Fibroblast of lung (primary cell): ENCODE data around the gene A2M. TPM values are rescaled to one million over a fixed set of nuclear protein-coding genes. Genes with fewer than 3 reads are reported as not detected.

Experiments
- DNase-seq, 2 donors: peaks; one replicate each; pipeline versions ENCODE4 v3.0.0 to v3.0.0-alpha.2; 2010; ENCODE audit warnings: low read depth in 2 of 2
- H2AFZ ChIP-seq: 2 replicates; pipeline ENCODE4 v1.5.1; 2012; ENCODE audit warnings: low read length, control low read depth, inconsistent platforms
- H3K27ac ChIP-seq: 2 replicates; pipeline ENCODE4 v1.5.1; 2011; ENCODE audit warnings: low read length, control low read depth; ENCODE audit not compliant: insufficient read depth
- H3K27me3 ChIP-seq: 2 replicates; pipeline ENCODE4 v1.5.1; 2011; ENCODE audit warnings: mild to moderate bottlenecking, low read length; ENCODE audit not compliant: control insufficient read depth, insufficient read depth
- H3K36me3 ChIP-seq: 2 replicates; pipeline ENCODE4 v1.5.1; 2011; ENCODE audit warnings: low read length; ENCODE audit not compliant: control insufficient read depth, insufficient read depth
- H3K4me1 ChIP-seq: 2 replicates; pipeline ENCODE4 v1.5.1; 2011; ENCODE audit warnings: low read length; ENCODE audit not compliant: control insufficient read depth, insufficient read depth; ENCODE audit errors: extremely low read depth
- H3K4me2 ChIP-seq: 2 replicates; pipeline ENCODE4 v1.5.1; 2011; ENCODE audit warnings: low read length, control low read depth; ENCODE audit not compliant: insufficient read depth; ENCODE audit errors: extremely low read depth
- H3K4me3 ChIP-seq, 4 experiments: fragments of 200-600 bp in 1 of 4; sonication (generic) in 1 of 4; replicated peaks in 1 of 4; 2 replicates each; pipeline ENCODE4 v1.5.1; 2011 to 2016; ENCODE audit warnings: low read length in 4 of 4, low read depth in 3 of 4, mild to moderate bottlenecking in 3 of 4, control low read depth in 2 of 4, inconsistent platforms in 1 of 4, mixed read lengths in 1 of 4; ENCODE audit not compliant: insufficient read depth in 1 of 4; ENCODE audit errors: control extremely low read depth in 1 of 4
- H3K79me2 ChIP-seq: 2 replicates; pipeline ENCODE4 v1.5.1; 2012; ENCODE audit warnings: mild to moderate bottlenecking, low read length, inconsistent platforms; ENCODE audit not compliant: control insufficient read depth, insufficient read depth
- H3K9ac ChIP-seq: 2 replicates; pipeline ENCODE4 v1.5.1; 2011; ENCODE audit warnings: mild to moderate bottlenecking, low read length, control low read depth; ENCODE audit not compliant: insufficient read depth
- H3K9me3 ChIP-seq: 2 replicates; pipeline ENCODE4 v1.5.1; 2012; ENCODE audit warnings: low read depth, low read length; ENCODE audit not compliant: control insufficient read depth, insufficient read depth
- H4K20me1 ChIP-seq: 2 replicates; pipeline ENCODE4 v1.5.1; 2011; ENCODE audit warnings: low read length; ENCODE audit not compliant: control insufficient read depth, insufficient read depth; ENCODE audit errors: extremely low read depth
- EZH2 ChIP-seq: IDR thresholded peaks from 2 replicates; pipeline ENCODE4 v1.5.1; 2012; ENCODE audit warnings: low read length, control low read depth, mild to moderate bottlenecking; ENCODE audit errors: missing control alignments
- polyA plus RNA-seq, 2 donors: library from polyadenylated mRNA; depleted of rRNA in 1 of 2; stranded (reverse) in 1 of 2; unstranded in 1 of 2; fragments of >200 nt; gene quantifications; 2 replicates each; pipeline ENCODE4 v1.2.1, GENCODE V29; 2011 to 2012; ENCODE audit warnings: missing spikeins in 1 of 2
- total RNA-seq: library from RNA; depleted of rRNA; stranded (reverse); fragments of >200 nt; gene quantifications from 2 replicates; pipeline ENCODE4 v1.2.1, GENCODE V29; 2014
- TF ChIP-seq, protein P1 (sequence below), 2 donors: IDR thresholded peaks in 1 of 2; conservative IDR thresholded peaks in 1 of 2; 1 replicate in 1 of 2; 2 replicates in 1 of 2; pipeline ENCODE4 v1.5.1; 2011 to 2012; ENCODE audit warnings: low read length in 2 of 2, control low read depth in 1 of 2, inconsistent platforms in 1 of 2, low read depth in 1 of 2, mild to moderate bottlenecking in 1 of 2

The A2M gene
- total and polyA plus RNA-seq, 2 donors (not counting 1 experiment from before 2014, with no cell fraction given) = 95.0 to 300 TPM

DNA sequence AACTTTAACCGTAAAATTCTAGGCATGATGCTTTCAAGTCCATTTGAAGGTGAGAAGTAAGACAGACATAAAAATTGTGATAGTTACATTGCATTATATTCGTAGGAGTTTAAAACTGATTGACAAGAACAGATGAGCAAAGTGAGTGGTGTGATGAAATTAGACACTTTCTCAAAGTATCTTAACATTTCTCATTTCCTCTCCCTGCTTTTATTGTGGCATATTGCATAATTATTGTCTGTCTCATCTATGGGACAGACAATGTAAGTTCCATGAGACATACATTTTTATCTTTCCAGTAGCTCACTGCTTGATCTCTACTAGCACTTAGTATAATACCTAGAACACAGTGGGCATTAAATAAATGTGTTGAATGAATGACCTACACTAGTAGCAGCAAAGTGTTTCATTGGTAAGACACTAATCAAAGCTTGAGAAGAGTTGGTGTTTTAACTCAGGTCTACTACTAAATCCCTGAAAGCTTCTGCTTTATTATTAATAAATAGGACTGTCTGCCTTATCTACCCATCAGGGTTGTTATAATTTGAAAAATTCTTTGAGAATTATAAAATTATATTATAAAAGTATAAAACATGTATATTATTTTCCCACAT is 19.0 kb downstream of the A2M start:
- Histone ChIP-seq H4K20me1 (no peaks in the 10 kb centered on the region), H3K27me3 (no peaks in the 10 kb centered on the region), H3K27ac (no peak overlapping the region), H2AFZ (no peak overlapping the region), H3K9ac (no peak overlapping the region), H3K4me2 (no peak overlapping the region), H3K4me1 (no peaks in the 10 kb centered on the region), H3K36me3 (no peaks in the 10 kb centered on the region), H3K4me3 (no peak overlapping the region), H3K79me2 (no peaks in the 10 kb centered on the region), H3K9me3 (no peaks in the 10 kb centered on the region)
- DNase-seq = no peak
- TF ChIP-seq EZH2 = no peak
- TF ChIP-seq, protein P1, sequence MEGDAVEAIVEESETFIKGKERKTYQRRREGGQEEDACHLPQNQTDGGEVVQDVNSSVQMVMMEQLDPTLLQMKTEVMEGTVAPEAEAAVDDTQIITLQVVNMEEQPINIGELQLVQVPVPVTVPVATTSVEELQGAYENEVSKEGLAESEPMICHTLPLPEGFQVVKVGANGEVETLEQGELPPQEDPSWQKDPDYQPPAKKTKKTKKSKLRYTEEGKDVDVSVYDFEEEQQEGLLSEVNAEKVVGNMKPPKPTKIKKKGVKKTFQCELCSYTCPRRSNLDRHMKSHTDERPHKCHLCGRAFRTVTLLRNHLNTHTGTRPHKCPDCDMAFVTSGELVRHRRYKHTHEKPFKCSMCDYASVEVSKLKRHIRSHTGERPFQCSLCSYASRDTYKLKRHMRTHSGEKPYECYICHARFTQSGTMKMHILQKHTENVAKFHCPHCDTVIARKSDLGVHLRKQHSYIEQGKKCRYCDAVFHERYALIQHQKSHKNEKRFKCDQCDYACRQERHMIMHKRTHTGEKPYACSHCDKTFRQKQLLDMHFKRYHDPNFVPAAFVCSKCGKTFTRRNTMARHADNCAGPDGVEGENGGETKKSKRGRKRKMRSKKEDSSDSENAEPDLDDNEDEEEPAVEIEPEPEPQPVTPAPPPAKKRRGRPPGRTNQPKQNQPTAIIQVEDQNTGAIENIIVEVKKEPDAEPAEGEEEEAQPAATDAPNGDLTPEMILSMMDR (conservative IDR thresholded peaks at IDR 0.05 in 1 of 2, IDR thresholded peaks at IDR 0.05 in 1 of 2; ENCODE audit: low read depth in 1 of 2, low read length in 2 of 2) = no peak

DNA sequence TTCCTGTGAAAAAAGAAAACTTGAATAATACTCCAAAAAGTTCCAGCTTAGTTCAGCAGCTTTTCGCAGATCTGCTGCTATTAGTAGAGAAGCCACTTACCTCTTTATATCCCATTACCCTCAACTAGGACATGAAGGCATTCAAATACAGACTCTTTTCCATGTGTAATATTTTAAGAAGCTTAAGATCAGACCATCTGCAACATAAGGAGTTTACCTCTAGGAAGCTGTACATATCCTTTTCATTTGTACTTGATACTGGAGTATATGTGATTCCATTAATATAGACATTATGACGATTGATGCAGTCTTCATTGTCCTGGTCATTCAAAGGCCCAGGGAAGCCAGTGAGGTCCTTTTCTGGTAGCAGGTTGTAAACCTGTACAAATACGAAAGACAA is 20.4 kb downstream of the A2M start:
- Histone ChIP-seq H3K9ac (no peak overlapping the region), H3K27ac (no peak overlapping the region), H3K9me3 (no peaks in the 10 kb centered on the region), H3K27me3 (no peaks in the 10 kb centered on the region), H3K4me2 (no peak overlapping the region), H3K4me1 (no peaks in the 10 kb centered on the region), H4K20me1 (no peaks in the 10 kb centered on the region), H2AFZ (no peak overlapping the region), H3K79me2 (no peaks in the 10 kb centered on the region), H3K4me3 (no peak overlapping the region), H3K36me3 (no peaks in the 10 kb centered on the region)
- no peak for DNase-seq
- TF ChIP-seq, protein P1 (conservative IDR thresholded peaks at IDR 0.05 in 1 of 2, IDR thresholded peaks at IDR 0.05 in 1 of 2; ENCODE audit: low read depth in 1 of 2, low read length in 2 of 2) = no peak
- no peak for TF ChIP-seq EZH2

DNA sequence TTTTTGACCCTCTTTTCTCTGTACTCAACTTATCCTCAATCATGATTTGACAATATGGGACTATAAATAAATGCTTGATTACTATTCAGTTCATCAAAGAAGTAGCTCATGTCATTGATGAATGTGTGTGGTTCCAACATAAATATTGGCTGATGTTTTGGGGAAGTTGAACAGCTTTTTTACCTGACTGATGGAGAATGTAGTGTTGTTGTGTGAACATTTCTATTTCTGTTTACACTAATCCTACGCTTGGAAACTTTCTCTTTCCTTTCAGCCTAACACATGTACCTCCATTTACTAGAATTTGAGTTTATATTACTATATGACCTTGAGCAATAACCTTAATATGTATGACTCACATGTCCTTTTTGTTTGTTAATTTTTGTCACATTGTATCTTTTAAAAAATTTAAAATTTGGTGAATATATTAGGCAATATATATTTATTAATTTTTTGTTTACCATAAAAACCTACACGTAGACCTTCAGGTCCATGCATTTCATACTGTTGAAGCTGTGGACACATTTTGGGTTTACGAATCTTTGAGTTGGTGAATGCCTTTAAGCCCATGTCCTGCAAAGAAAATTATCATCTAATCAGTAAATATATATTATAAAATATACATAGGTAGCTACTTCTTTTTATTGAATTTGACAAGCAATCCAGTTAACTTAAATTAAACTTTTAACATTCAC is 21.1 kb downstream of the A2M start:
- Histone ChIP-seq H4K20me1 (no peaks in the 10 kb centered on the region), H3K79me2 (no peaks in the 10 kb centered on the region), H3K4me1 (no peaks in the 10 kb centered on the region), H3K4me2 (no peak overlapping the region), H3K27me3 (no peaks in the 10 kb centered on the region), H3K9ac (no peak overlapping the region), H3K36me3 (no peaks in the 10 kb centered on the region), H3K27ac (no peak overlapping the region), H2AFZ (no peak overlapping the region), H3K4me3 (no peak overlapping the region), H3K9me3 (no peaks in the 10 kb centered on the region)
- TF ChIP-seq, protein P1 (conservative IDR thresholded peaks at IDR 0.05 in 1 of 2, IDR thresholded peaks at IDR 0.05 in 1 of 2; ENCODE audit: low read depth in 1 of 2, low read length in 2 of 2) = no peak
- TF ChIP-seq EZH2 = no peak
- no peak for DNase-seq
